ENCODE data around the gene JMJD8. TPM values are rescaled to one million over a fixed set of nuclear protein-coding genes. Genes with fewer than 3 reads are reported as not detected.

The JMJD8 gene
- total and polyA plus RNA-seq, 9 of the 15 experiments (the other 6 are each of a cell fraction or from before 2014, with no cell fraction given), result 1.2 to 50.6 (median 29.3) TPM

DNA sequence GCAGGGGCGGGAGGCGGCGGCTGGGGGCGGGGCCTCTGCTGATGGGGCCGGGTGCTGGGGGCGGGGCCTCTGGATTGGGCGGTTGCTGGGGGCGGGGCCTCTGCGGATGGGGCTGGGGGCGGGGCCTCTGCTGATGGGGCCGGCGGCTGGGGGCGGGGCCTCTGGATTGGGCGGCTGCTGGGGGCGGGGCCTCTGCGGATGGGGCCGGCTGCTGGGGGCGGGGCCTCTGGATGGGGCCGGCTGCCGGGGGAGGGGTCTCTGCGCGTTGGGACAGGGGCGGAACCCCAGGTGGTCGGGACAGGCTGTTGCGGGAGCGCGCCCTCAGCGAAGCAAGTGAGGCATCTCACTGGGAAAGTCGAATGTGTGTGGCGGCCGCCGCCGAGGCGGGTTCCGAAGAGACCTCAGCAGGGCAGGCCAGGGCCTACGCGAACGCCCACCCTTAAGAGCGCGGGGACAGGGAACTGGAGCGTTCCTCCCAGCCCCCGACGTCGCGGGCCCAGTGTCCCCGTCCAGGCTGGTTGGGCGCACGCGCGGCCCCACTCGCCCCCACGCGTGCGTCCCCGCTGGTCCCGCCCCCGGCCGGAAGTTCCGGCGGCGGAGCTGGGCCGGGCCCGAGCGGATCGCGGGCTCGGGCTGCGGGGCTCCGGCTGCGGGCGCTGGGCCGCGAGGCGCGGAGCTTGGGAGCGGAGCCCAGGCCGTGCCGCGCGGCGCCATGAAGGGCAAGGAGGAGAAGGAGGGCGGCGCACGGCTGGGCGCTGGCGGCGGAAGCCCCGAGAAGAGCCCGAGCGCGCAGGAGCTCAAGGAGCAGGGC is 4.1 kb downstream of the JMJD8 start, which contains the start of gene STUB1 (continued):
- no peak for TF ChIP-seq TAF7 (tag; IDR thresholded peaks at IDR 0.05)
- TF ChIP-seq ZNF253 (CRISPR knock-in tag; conservative IDR thresholded peaks at IDR 0.05), result no peak
- TF ChIP-seq TOE1 (IDR thresholded peaks at IDR 0.05; ENCODE audit: borderline replicate concordance), result peak; percentile 56; the same call in 1 of the 2 replicates
- no peak for TF ChIP-seq TOE1 (CRISPR knock-in tag; IDR thresholded peaks at IDR 0.05; ENCODE audit: borderline replicate concordance, low read depth)
- no peak for TF ChIP-seq PHF21A (IDR thresholded peaks at IDR 0.05; ENCODE audit: borderline replicate concordance, low read depth)
- no peak for TF ChIP-seq POLR3A (IDR thresholded peaks at IDR 0.05; ENCODE audit: borderline replicate concordance, extremely low read depth, insufficient read depth, insufficient read length)
- TF ChIP-seq SRSF9 (IDR thresholded peaks at IDR 0.05; ENCODE audit: borderline replicate concordance, low read depth, low read length), result no peak
- TF ChIP-seq BHLHE40 (IDR thresholded peaks at IDR 0.05; ENCODE audit: low read length), result peak; percentile 73
- peak; percentile 56 to 89 for TF ChIP-seq MNT (conservative IDR thresholded peaks at IDR 0.05)
- no peak for TF ChIP-seq ZNF395 (CRISPR knock-in tag; IDR thresholded peaks at IDR 0.05)
- TF ChIP-seq HDAC8 (tag; IDR thresholded peaks at IDR 0.05), result no peak
- TF ChIP-seq, protein P1, sequence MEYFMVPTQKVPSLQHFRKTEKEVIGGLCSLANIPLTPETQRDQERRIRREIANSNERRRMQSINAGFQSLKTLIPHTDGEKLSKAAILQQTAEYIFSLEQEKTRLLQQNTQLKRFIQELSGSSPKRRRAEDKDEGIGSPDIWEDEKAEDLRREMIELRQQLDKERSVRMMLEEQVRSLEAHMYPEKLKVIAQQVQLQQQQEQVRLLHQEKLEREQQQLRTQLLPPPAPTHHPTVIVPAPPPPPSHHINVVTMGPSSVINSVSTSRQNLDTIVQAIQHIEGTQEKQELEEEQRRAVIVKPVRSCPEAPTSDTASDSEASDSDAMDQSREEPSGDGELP (CRISPR knock-in tag; IDR thresholded peaks at IDR 0.05; ENCODE audit: borderline replicate concordance), result peak; percentile 66; the same call in 1 of the 2 replicates
- TF ChIP-seq THRAP3 (IDR thresholded peaks at IDR 0.05; ENCODE audit: borderline replicate concordance), result no peak
- peak; percentile 23 for TF ChIP-seq SUPT5H (IDR thresholded peaks at IDR 0.05)
- TF ChIP-seq GATAD2B (IDR thresholded peaks at IDR 0.05; ENCODE audit: borderline replicate concordance), result peak; percentile 93
- TF ChIP-seq SIX5 (IDR thresholded peaks at IDR 0.05; ENCODE audit: borderline replicate concordance in 1 of 2, insufficient read depth in 1 of 2, low read depth in 1 of 2, low read length in 2 of 2), result no peak
- TF ChIP-seq, protein P2, sequence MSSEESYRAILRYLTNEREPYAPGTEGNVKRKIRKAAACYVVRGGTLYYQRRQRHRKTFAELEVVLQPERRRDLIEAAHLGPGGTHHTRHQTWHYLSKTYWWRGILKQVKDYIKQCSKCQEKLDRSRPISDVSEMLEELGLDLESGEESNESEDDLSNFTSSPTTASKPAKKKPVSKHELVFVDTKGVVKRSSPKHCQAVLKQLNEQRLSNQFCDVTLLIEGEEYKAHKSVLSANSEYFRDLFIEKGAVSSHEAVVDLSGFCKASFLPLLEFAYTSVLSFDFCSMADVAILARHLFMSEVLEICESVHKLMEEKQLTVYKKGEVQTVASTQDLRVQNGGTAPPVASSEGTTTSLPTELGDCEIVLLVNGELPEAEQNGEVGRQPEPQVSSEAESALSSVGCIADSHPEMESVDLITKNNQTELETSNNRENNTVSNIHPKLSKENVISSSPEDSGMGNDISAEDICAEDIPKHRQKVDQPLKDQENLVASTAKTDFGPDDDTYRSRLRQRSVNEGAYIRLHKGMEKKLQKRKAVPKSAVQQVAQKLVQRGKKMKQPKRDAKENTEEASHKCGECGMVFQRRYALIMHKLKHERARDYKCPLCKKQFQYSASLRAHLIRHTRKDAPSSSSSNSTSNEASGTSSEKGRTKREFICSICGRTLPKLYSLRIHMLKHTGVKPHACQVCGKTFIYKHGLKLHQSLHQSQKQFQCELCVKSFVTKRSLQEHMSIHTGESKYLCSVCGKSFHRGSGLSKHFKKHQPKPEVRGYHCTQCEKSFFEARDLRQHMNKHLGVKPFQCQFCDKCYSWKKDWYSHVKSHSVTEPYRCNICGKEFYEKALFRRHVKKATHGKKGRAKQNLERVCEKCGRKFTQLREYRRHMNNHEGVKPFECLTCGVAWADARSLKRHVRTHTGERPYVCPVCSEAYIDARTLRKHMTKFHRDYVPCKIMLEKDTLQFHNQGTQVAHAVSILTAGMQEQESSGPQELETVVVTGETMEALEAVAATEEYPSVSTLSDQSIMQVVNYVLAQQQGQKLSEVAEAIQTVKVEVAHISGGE (CRISPR knock-in tag; IDR thresholded peaks at IDR 0.05), result peak; percentile 59 to 93 (median 66); a peak in 5 of 6 replicates
- no peak for TF ChIP-seq HMG20A (CRISPR knock-in tag; conservative IDR thresholded peaks at IDR 0.05)
- no peak for TF ChIP-seq BRD9 (IDR thresholded peaks at IDR 0.05; ENCODE audit: low read depth, partially characterized antibody)

All from K562 (cell line).